RPMI8226 (cell line): Measurements from ENCODE around the gene GNAQ.
"Not testable (repeated sequence)": the region's sequence is repeated elsewhere in the genome, so short reads cannot be mapped to it uniquely, and the experiment has no call there.

Experiments
- DNase-seq: peaks from one replicate; pipeline ENCODE4 v3.0.0-alpha.2; 2015

GNAQ gene

GRCh38 chr9:77896938-77897667 is 134.5 kb downstream of the GNAQ start:
- no peak for DNase-seq

GRCh38 chr9:77896269-77896937 is 135.2 kb downstream of the GNAQ start:
- no peak for DNase-seq

- no peak for DNase-seq
These were observed 137.9 kb downstream of the GNAQ start for GRCh38 chr9:77893706-77894105.

GRCh38 chr9:77892955-77893514 is 138.6 kb downstream of the GNAQ start:
- DNase-seq, result no peak

GRCh38 chr9:77892171-77892570 is 139.4 kb downstream of the GNAQ start:
- no peak for DNase-seq

GRCh38 chr9:77891128-77891800 is 140.3 kb downstream of the GNAQ start:
- no peak for DNase-seq

GRCh38 chr9:77887662-77888061 is 143.9 kb downstream of the GNAQ start:
- DNase-seq, result no peak

GRCh38 chr9:77885104-77885672 is 146.4 kb downstream of the GNAQ start:
- DNase-seq, result no peak

GRCh38 chr9:77883846-77884771 is 147.5 kb downstream of the GNAQ start:
- DNase-seq, result no peak

- DNase-seq, result no peak
These were observed 148.5 kb downstream of the GNAQ start for GRCh38 chr9:77883133-77883532.

GRCh38 chr9:77882294-77882693 is 149.3 kb downstream of the GNAQ start:
- no peak for DNase-seq

- DNase-seq, result not testable (repeated sequence)
These were observed 150.0 kb downstream of the GNAQ start for GRCh38 chr9:77881634-77882033.

GRCh38 chr9:77881111-77881510 is 150.5 kb downstream of the GNAQ start:
- no peak for DNase-seq

GRCh38 chr9:77879437-77879943 is 152.1 kb downstream of the GNAQ start:
- no peak for DNase-seq

- DNase-seq, result not testable (repeated sequence)
These were observed 152.8 kb downstream of the GNAQ start for GRCh38 chr9:77878793-77879192.

GRCh38 chr9:77877976-77878375 is 153.6 kb downstream of the GNAQ start:
- DNase-seq, result no peak

GRCh38 chr9:77876590-77876989 is 155.0 kb downstream of the GNAQ start:
- no peak for DNase-seq

- no peak for DNase-seq
These were observed 155.5 kb downstream of the GNAQ start for GRCh38 chr9:77876091-77876490.

- DNase-seq, result no peak
These were observed 158.7 kb downstream of the GNAQ start for GRCh38 chr9:77872863-77873262.

- DNase-seq, result no peak
These were observed 159.4 kb downstream of the GNAQ start for GRCh38 chr9:77872177-77872576.

GRCh38 chr9:77871483-77871882 is 160.1 kb downstream of the GNAQ start:
- DNase-seq, result no peak

- DNase-seq, result no peak
These were observed 164.7 kb downstream of the GNAQ start for GRCh38 chr9:77866878-77867277.
